NT2/D1 (cell line): ENCODE results near the gene PLA2G2C.

ENCODE experiments used
- SUZ12 ChIP-seq: IDR thresholded peaks from 2 replicates; pipeline ENCODE4 v1.6.1; 2011; ENCODE audit not compliant: insufficient read length, insufficient read depth; ENCODE audit errors: extremely low read depth
- YY1 ChIP-seq: IDR thresholded peaks from 2 replicates; pipeline ENCODE4 v1.6.1; 2011; ENCODE audit not compliant: insufficient read length, insufficient read depth
- ZNF274 ChIP-seq: IDR thresholded peaks from 2 replicates; pipeline ENCODE4 v1.6.1; 2011; ENCODE audit warnings: mild to moderate bottlenecking, low read depth, low read length

DNA sequence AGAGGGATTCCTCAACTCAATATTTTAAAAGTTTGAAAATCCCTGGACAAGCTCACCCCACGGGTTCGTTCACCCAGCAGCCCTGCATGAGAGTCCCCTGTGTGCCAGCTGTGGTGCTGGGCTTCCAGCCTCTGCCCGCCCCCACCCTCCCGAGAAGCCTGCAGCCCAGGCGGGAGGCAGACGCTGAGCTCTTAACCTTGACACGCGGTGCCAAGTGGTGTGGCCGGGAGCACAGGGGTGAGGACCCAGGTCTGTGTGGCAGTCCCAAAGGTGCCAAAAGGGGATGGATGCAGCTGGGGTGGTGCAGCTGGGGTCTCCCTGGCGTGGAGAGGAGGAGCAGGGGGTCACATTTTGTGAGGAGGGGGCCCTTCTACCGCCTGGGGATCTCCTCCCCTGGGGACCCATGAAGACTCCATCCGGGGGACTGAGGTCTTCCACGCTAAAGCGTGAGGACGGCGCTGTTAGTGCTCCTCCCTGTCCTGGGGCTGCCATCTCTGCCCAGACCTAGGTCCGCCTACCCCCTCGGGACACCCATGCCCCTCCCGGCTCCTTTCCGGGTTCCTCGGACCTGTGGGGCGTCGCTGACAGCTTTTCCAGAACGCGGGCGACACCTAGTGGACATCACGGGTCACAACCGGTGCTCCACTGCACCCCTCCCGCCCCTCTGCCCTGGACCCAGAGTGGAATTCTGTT, 34.3 kb downstream of the PLA2G2C start:
- no peak for TF ChIP-seq YY1
- TF ChIP-seq SUZ12, result no peak
- TF ChIP-seq ZNF274, result no peak
